ENCODE measurements around the gene HAVCR1.

GRCh38 chr5:157020002-157020401 is 38.9 kb downstream of the HAVCR1 start:
- TF ChIP-seq ZNF24 (tag by site-specific recombination; IDR thresholded peaks at IDR 0.05), result no peak
- TF ChIP-seq CTCF (tag by site-specific recombination; IDR thresholded peaks at IDR 0.05), result no peak
- no peak for TF ChIP-seq ZNF18 (tag by site-specific recombination; IDR thresholded peaks at IDR 0.05)
- TF ChIP-seq GLIS1 (tag by site-specific recombination; IDR thresholded peaks at IDR 0.05), result no peak
- TF ChIP-seq ZNF416 (tag by site-specific recombination; IDR thresholded peaks at IDR 0.05), result no peak
- no peak for TF ChIP-seq ZNF473 (tag by site-specific recombination; IDR thresholded peaks at IDR 0.05)
- TF ChIP-seq REST (tag by site-specific recombination; IDR thresholded peaks at IDR 0.05), result no peak
- no peak for TF ChIP-seq YY1 (tag by site-specific recombination; IDR thresholded peaks at IDR 0.05)
- TF ChIP-seq ZBTB17 (tag by site-specific recombination; IDR thresholded peaks at IDR 0.05), result no peak
- no peak for TF ChIP-seq PRDM10 (tag by site-specific recombination; IDR thresholded peaks at IDR 0.05)
- no peak for TF ChIP-seq OVOL3 (tag by site-specific recombination; IDR thresholded peaks at IDR 0.05)
- no peak for TF ChIP-seq ZNF274 (IDR thresholded peaks at IDR 0.05; ENCODE audit: low read length)
- TF ChIP-seq ZNF274 (tag by site-specific recombination; IDR thresholded peaks at IDR 0.05; ENCODE audit: borderline replicate concordance), result no peak
- no peak for TF ChIP-seq ZNF513 (tag by site-specific recombination; IDR thresholded peaks at IDR 0.05)
- no peak for TF ChIP-seq ZNF184 (tag by site-specific recombination; IDR thresholded peaks at IDR 0.05)
